Neural cell (in vitro differentiated cells): ENCODE measurements around the gene RNLS. TPM values are rescaled to one million over a fixed set of nuclear protein-coding genes. Genes with fewer than 3 reads are reported as not detected.

Source experiments
- H2AFZ ChIP-seq: fragments of 200-600, 300-800 bp; sonication (generic), shearing (Covaris generic); 2 replicates; pipeline ENCODE4 v1.6.0; 2014; ENCODE audit warnings: low read depth, mild to moderate bottlenecking, antibody characterized with exemption, low read length, moderate library complexity
- H3F3A ChIP-seq: fragments of 200-600 bp; shearing (Covaris generic); 2 replicates; pipeline ENCODE4 v1.6.1; 2016; ENCODE audit warnings: mild to moderate bottlenecking, moderate library complexity, mixed read lengths, antibody characterized with exemption, low read length; ENCODE audit not compliant: insufficient read depth, poor library complexity, severe bottlenecking
- H3K27ac ChIP-seq: fragments of 200-600, 300-800 bp; sonication (generic), shearing (Covaris generic); 2 replicates; pipeline ENCODE4 v1.5.1; 2014; ENCODE audit warnings: mild to moderate bottlenecking, low read length, moderate library complexity
- H3K27me3 ChIP-seq: fragments of 300-800, 200-600 bp; sonication (generic), shearing (Covaris generic); 2 replicates; pipeline ENCODE4 v1.6.0; 2014; ENCODE audit warnings: mild to moderate bottlenecking, low read depth, low read length, moderate library complexity; ENCODE audit not compliant: insufficient read depth
- H3K36me3 ChIP-seq: fragments of 300-800, 200-600 bp; sonication (generic), shearing (Covaris generic); 2 replicates; pipeline ENCODE4 v1.5.1; 2014; ENCODE audit warnings: mild to moderate bottlenecking, antibody characterized with exemption, low read length, moderate library complexity; ENCODE audit not compliant: insufficient read depth
- H3K4me2 ChIP-seq: fragments of 300-800, 200-600 bp; sonication (generic), shearing (Covaris generic); 2 replicates; pipeline ENCODE4 v1.6.0; 2014; ENCODE audit warnings: mild to moderate bottlenecking, low read length
- H3K4me3 ChIP-seq: fragments of 300-800, 200-600 bp; sonication (generic), shearing (Covaris generic); 2 replicates; pipeline ENCODE4 v1.5.1; 2014; ENCODE audit warnings: mild to moderate bottlenecking, low read length, moderate library complexity
- H3K79me2 ChIP-seq: fragments of 200-600 bp; shearing (Covaris generic); replicated peaks from 2 replicates; pipeline ENCODE4 v1.6.0; 2014; ENCODE audit warnings: mild to moderate bottlenecking, low read length, moderate library complexity; ENCODE audit not compliant: insufficient read depth
- H3K9ac ChIP-seq: fragments of 300-800, 200-600 bp; sonication (generic), shearing (Covaris generic); 2 replicates; pipeline ENCODE4 v1.6.1; 2016; ENCODE audit warnings: mild to moderate bottlenecking, low read length, mixed read lengths
- H3K9me2 ChIP-seq: fragments of 200-600 bp; shearing (Covaris generic); 2 replicates; pipeline ENCODE4 v1.6.1; 2016; ENCODE audit warnings: mild to moderate bottlenecking, low read length, mixed read lengths; ENCODE audit not compliant: insufficient read depth
- H3K9me3 ChIP-seq: fragments of 200-600, 300-800 bp; sonication (generic), shearing (Covaris generic); 2 replicates; pipeline ENCODE4 v1.6.1; 2016; ENCODE audit warnings: mild to moderate bottlenecking, mixed run types, low read length, moderate library complexity, mixed read lengths
- H4K20me1 ChIP-seq: fragments of 200-600 bp; shearing (Covaris generic); 2 replicates; pipeline ENCODE4 v1.6.1; 2016; ENCODE audit warnings: mild to moderate bottlenecking, mixed run types; ENCODE audit not compliant: insufficient read depth
- EP300 ChIP-seq: fragments of 450-650 bp; conservative IDR thresholded peaks from 2 replicates; pipeline ENCODE4 v1.6.1; 2014; ENCODE audit warnings: antibody characterized with exemption, mild to moderate bottlenecking, moderate library complexity; ENCODE audit not compliant: poor library complexity, severe bottlenecking
- EZH2 ChIP-seq: fragments of 200-600, 300-800 bp; shearing (Covaris generic), sonication (generic); IDR thresholded peaks from 2 replicates; pipeline ENCODE4 v1.6.1; 2014; ENCODE audit warnings: antibody characterized with exemption, low read length, borderline replicate concordance, mild to moderate bottlenecking; ENCODE audit not compliant: insufficient read depth, poor library complexity, severe bottlenecking
- MXI1 ChIP-seq: fragments of 450-650 bp; conservative IDR thresholded peaks from 2 replicates; pipeline ENCODE4 v1.6.1; 2014; ENCODE audit warnings: antibody characterized with exemption, mild to moderate bottlenecking; ENCODE audit not compliant: poor library complexity, severe bottlenecking
- POLR2AphosphoS5 ChIP-seq: IDR thresholded peaks from 2 replicates; pipeline ENCODE4 v1.6.1; 2012
- RAD21 ChIP-seq: fragments of 450-650 bp; conservative IDR thresholded peaks from 2 replicates; pipeline ENCODE4 v1.6.1; 2014; ENCODE audit warnings: antibody characterized with exemption, mild to moderate bottlenecking, moderate library complexity
- SMC3 ChIP-seq: fragments of 450-650 bp; conservative IDR thresholded peaks from 2 replicates; pipeline ENCODE4 v1.6.1; 2014; ENCODE audit warnings: antibody characterized with exemption, mild to moderate bottlenecking, moderate library complexity; ENCODE audit not compliant: poor library complexity
- TAF1 ChIP-seq: IDR thresholded peaks from 2 replicates; pipeline ENCODE4 v1.6.1; 2012; ENCODE audit warnings: low read depth
- polyA plus RNA-seq: library from polyadenylated mRNA; depleted of rRNA; stranded (reverse); fragments of >200 nt; gene quantifications from 2 replicates; pipeline ENCODE4 v1.2.3, GENCODE V29; 2014
- TF ChIP-seq, protein P1 (sequence below): fragments of 450-650 bp; IDR thresholded peaks from 2 replicates; pipeline ENCODE4 v1.5.1; 2014; ENCODE audit warnings: antibody characterized with exemption, mild to moderate bottlenecking, moderate library complexity; ENCODE audit not compliant: poor library complexity, severe bottlenecking
- TF ChIP-seq, protein P2 (sequence below): IDR thresholded peaks from 2 replicates; pipeline ENCODE4 v1.6.1; 2012; ENCODE audit warnings: borderline replicate concordance

RNLS gene
- polyA plus RNA-seq, 1 donor from 2014 or later = 0.20 TPM

DNA sequence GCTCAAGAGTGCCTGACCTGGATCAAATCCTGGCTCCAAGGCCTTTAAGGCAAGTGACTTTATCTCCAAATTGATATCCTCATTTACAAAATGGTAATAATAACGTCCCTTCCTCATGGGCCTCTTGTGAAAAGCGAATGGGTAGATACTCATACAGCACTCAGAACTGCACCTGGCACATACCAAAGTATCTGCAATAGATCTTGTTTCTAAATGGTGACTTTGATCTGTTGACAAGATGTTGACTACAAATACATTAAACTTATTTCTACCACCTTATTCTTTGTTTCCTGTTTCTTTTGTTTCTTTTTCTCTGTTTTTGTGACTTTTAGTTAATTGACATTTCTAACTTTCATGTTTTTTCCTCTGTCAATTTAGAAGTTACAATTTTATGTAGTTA is 53.0 kb downstream of the RNLS start:
- Histone ChIP-seq H3K9me2 (no peaks in the 10 kb centered on the region), H4K20me1 (no peaks in the 10 kb centered on the region), H3K9ac (no peak overlapping the region), H3K79me2 (no peaks in the 10 kb centered on the region), H3K4me3 (no peak overlapping the region), H3K27ac (no peak overlapping the region), H2AFZ (no peak overlapping the region), H3K9me3 (no peaks in the 10 kb centered on the region), H3K27me3 (no peaks in the 10 kb centered on the region), H3F3A (no peaks in the 10 kb centered on the region), H3K36me3 (no peaks in the 10 kb centered on the region), H3K4me2 (no peak overlapping the region)
- no peak for TF ChIP-seq RAD21
- no peak for TF ChIP-seq TAF1
- TF ChIP-seq POLR2AphosphoS5 = no peak
- TF ChIP-seq SMC3 = no peak
- TF ChIP-seq MXI1 = no peak

DNA sequence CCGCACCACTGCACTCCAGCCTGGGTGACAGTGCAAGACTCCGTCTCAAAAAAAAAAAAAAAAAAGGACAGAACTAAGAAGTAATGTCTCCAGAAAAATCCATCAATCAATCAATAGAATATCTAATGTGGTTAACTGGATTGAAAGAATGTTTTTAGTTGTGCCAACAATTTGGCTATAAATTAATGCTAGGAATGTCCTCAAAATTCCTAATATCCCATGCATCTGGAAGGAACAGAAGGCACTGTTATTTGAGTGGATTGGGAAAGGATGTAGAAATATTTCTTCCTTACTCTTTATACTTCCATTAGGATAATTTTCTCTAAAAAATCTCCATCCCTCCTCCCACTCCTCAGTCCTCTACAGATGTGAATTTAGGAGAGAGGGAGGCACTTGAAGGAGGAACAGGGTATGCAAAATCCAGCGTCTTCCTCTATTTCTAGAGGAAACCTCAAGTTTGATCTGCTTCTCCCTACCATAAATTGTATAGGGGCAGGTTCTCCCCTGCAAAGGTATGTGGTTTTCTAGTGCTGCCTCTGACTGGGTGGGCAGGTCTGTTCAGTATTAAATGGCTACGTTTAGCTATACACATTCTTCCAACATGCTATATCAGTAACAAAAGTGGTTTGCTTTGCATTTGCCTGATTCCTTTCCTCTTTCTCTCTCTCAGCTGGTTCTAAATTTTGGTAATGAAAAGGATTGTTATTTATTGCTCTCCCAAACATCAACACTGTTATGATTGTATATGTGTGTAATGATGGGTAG is 54.1 kb downstream of the RNLS start:
- Histone ChIP-seq H3K27ac (no peak overlapping the region), H3K4me3 (no peak overlapping the region), H3K36me3 (no peaks in the 10 kb centered on the region), H4K20me1 (no peaks in the 10 kb centered on the region), H3K9me3 (no peaks in the 10 kb centered on the region), H3K79me2 (no peaks in the 10 kb centered on the region), H3K27me3 (no peaks in the 10 kb centered on the region), H3K9ac (no peak overlapping the region), H3K4me2 (no peak overlapping the region), H3K9me2 (no peaks in the 10 kb centered on the region), H2AFZ (no peak overlapping the region), H3F3A (no peaks in the 10 kb centered on the region)
- no peak for TF ChIP-seq MXI1
- TF ChIP-seq, protein P1, sequence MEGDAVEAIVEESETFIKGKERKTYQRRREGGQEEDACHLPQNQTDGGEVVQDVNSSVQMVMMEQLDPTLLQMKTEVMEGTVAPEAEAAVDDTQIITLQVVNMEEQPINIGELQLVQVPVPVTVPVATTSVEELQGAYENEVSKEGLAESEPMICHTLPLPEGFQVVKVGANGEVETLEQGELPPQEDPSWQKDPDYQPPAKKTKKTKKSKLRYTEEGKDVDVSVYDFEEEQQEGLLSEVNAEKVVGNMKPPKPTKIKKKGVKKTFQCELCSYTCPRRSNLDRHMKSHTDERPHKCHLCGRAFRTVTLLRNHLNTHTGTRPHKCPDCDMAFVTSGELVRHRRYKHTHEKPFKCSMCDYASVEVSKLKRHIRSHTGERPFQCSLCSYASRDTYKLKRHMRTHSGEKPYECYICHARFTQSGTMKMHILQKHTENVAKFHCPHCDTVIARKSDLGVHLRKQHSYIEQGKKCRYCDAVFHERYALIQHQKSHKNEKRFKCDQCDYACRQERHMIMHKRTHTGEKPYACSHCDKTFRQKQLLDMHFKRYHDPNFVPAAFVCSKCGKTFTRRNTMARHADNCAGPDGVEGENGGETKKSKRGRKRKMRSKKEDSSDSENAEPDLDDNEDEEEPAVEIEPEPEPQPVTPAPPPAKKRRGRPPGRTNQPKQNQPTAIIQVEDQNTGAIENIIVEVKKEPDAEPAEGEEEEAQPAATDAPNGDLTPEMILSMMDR = no peak
- no peak for TF ChIP-seq SMC3
- TF ChIP-seq, protein P2, sequence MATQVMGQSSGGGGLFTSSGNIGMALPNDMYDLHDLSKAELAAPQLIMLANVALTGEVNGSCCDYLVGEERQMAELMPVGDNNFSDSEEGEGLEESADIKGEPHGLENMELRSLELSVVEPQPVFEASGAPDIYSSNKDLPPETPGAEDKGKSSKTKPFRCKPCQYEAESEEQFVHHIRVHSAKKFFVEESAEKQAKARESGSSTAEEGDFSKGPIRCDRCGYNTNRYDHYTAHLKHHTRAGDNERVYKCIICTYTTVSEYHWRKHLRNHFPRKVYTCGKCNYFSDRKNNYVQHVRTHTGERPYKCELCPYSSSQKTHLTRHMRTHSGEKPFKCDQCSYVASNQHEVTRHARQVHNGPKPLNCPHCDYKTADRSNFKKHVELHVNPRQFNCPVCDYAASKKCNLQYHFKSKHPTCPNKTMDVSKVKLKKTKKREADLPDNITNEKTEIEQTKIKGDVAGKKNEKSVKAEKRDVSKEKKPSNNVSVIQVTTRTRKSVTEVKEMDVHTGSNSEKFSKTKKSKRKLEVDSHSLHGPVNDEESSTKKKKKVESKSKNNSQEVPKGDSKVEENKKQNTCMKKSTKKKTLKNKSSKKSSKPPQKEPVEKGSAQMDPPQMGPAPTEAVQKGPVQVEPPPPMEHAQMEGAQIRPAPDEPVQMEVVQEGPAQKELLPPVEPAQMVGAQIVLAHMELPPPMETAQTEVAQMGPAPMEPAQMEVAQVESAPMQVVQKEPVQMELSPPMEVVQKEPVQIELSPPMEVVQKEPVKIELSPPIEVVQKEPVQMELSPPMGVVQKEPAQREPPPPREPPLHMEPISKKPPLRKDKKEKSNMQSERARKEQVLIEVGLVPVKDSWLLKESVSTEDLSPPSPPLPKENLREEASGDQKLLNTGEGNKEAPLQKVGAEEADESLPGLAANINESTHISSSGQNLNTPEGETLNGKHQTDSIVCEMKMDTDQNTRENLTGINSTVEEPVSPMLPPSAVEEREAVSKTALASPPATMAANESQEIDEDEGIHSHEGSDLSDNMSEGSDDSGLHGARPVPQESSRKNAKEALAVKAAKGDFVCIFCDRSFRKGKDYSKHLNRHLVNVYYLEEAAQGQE = no peak
- no peak for TF ChIP-seq TAF1
- TF ChIP-seq RAD21 = no peak
- no peak for TF ChIP-seq POLR2AphosphoS5
- no peak for TF ChIP-seq EZH2
- no peak for TF ChIP-seq EP300
